Astrocyte of the spinal cord (primary cell): ENCODE measurements around the gene RYR3.
"Not testable (repeated sequence)": the region's sequence is repeated elsewhere in the genome, so short reads cannot be mapped to it uniquely, and the experiment has no call there.

Experiments used
- DNase-seq: peaks from one replicate; pipeline ENCODE4 v3.0.0; 2011; ENCODE audit warnings: low read depth, low spot score
- H3K4me3 ChIP-seq: 2 replicates; pipeline ENCODE4 v1.5.1; 2011; ENCODE audit warnings: low read depth, mild to moderate bottlenecking, low read length, moderate library complexity
- CTCF ChIP-seq: IDR thresholded peaks from 2 replicates; pipeline ENCODE4 v1.5.1; 2012; ENCODE audit warnings: low read depth, mild to moderate bottlenecking, low read length, inconsistent platforms
- in situ Hi-C: cut with HindIII; loops from 2 replicates; pipeline ENCODE4 v1.10.0; 2017; ENCODE audit warnings: low sequenced_read_pairs

The RYR3 gene

DNA sequence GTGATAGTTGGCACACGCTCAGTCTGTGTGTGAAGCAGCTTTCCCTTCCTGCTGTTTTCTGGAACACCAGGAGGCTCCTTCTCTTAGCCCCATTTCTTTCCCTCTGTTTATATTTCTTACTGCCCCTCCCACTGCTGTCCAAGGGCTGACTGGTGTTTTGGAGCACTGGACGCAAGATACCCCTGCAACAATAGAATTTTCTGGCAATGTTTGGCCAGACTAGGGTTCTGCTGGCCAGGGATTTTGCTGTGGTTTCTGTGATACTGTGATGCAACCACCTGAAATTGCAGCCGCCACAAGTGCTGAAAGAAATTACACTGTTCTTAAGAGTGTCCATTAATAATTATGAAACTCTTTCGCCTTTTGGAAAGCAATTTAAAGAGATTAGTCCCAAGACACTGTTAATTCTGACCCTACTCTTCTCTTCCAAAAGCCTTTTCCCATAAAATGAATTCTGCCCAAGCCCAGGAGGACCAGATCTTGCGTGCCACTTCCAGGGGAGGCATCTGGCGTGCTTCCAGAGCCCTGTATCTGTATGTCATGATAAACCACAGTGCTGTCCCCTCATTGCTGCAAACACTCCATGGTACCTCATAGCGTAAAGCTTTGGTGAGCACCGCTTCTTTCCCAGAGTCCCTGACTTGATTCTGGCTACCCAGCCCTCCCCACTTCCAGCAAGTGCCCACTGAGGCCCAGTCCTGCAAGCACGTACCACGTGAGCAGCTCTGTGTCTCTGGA is 498.1 kb downstream of the RYR3 start:
- no peak for TF ChIP-seq CTCF
- DNase-seq: peak; percentile 12
- in situ Hi-C loops: no loop called here
- no peak overlapping the region for H3K4me3 ChIP-seq

GRCh38 chr15:33810073-33810595 is 499.4 kb downstream of the RYR3 start:
- no peak for DNase-seq
- in situ Hi-C loops: no loop called here
- H3K4me3 ChIP-seq: no peak overlapping the region
- TF ChIP-seq CTCF: no peak

DNA sequence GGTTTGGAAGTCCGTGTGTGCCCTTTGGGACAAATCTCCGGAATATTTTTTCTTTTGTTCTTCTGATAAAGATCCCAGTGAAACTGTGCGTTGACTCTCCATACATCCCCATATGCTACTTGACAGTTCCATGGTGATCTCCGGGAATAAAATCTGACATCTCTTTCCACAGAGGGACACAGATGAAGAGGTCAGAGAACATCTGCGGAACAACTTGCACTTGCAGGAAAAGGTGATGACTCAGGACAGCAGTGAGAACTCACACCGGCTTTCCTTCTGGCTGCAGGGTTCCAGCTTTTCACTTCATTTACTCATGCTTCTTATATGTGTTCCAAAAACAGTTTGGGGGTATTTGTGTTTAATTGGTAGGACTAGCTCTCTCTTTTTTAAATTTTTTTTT is 500.0 kb downstream of the RYR3 start:
- H3K4me3 ChIP-seq: no peak overlapping the region
- in situ Hi-C loops: no loop called here
- TF ChIP-seq CTCF: no peak
- no peak for DNase-seq

GRCh38 chr15:33813891-33814290 is 503.1 kb downstream of the RYR3 start:
- in situ Hi-C loops: no loop called here

GRCh38 chr15:33819499-33819898 is 508.7 kb downstream of the RYR3 start:
- H3K4me3 ChIP-seq, in situ Hi-C loops, DNase-seq: not testable (repeated sequence)

More at GRCh38 chr15:33813891-33814290, 503.1 kb downstream of the RYR3 start:
- no peak overlapping the region for H3K4me3 ChIP-seq
- DNase-seq: no peak
- TF ChIP-seq CTCF: no peak

- in situ Hi-C loops: no loop called here
- TF ChIP-seq CTCF: no peak
- no peak overlapping the region for H3K4me3 ChIP-seq
- no peak for DNase-seq
These were observed 511.7 kb downstream of the RYR3 start for GRCh38 chr15:33822479-33822878.

DNA sequence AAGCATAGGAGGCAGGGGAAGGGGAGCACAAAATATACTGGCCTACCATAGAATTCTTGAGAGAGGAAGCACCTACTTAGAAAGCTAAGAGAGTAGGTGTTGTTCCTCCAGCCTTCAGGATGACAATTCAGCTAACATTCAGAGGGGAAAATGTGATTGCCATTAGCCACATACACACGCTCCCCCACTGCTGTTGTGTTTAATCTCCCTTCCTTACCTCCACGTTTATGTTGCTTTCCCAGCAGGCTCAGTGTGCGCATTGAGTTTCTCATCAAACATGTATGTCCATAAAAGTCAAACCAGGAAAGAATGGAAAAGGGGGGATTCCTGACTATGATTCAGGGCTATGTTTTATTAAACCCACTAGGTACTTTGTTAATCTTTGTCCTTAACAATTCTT is 512.4 kb downstream of the RYR3 start:
- in situ Hi-C loops: no loop called here
- DNase-seq: no peak
- TF ChIP-seq CTCF: no peak
- no peak overlapping the region for H3K4me3 ChIP-seq
